Adipocyte (in vitro differentiated cells): ENCODE results near the gene ATP6V1G2.
"Not testable (repeated sequence)": the region's sequence is repeated elsewhere in the genome, so short reads cannot be mapped to it uniquely, and the experiment has no call there.

Experiments used
- DNase-seq: peaks from one replicate; pipeline ENCODE4 v3.0.0-alpha.2; 2015; ENCODE audit warnings: low read depth
- H3K27me3 ChIP-seq: replicated peaks from 2 replicates; pipeline ENCODE4 v1.7.0; 2013; ENCODE audit warnings: mild to moderate bottlenecking, low read length, moderate library complexity; ENCODE audit not compliant: control insufficient read depth, insufficient read depth
- H3K36me3 ChIP-seq: 2 replicates; pipeline ENCODE4 v1.7.0; 2013; ENCODE audit warnings: low read length, mild to moderate bottlenecking, moderate library complexity; ENCODE audit not compliant: control insufficient read depth, insufficient read depth, severe bottlenecking
- H3K4me1 ChIP-seq: 2 replicates; pipeline ENCODE4 v1.7.0; 2013; ENCODE audit warnings: mild to moderate bottlenecking, low read length, moderate library complexity; ENCODE audit not compliant: control insufficient read depth, insufficient read depth
- H3K4me3 ChIP-seq: 2 replicates; pipeline ENCODE4 v1.7.0; 2013; ENCODE audit warnings: mild to moderate bottlenecking, low read length, moderate library complexity
- H3K9ac ChIP-seq: 2 replicates; pipeline ENCODE4 v1.7.0; 2013; ENCODE audit warnings: mild to moderate bottlenecking, low read length, moderate library complexity
- H3K9me3 ChIP-seq: 2 replicates; pipeline ENCODE4 v1.7.0; 2013; ENCODE audit warnings: mild to moderate bottlenecking, low read length, moderate library complexity; ENCODE audit not compliant: control insufficient read depth

ATP6V1G2 gene

DNA sequence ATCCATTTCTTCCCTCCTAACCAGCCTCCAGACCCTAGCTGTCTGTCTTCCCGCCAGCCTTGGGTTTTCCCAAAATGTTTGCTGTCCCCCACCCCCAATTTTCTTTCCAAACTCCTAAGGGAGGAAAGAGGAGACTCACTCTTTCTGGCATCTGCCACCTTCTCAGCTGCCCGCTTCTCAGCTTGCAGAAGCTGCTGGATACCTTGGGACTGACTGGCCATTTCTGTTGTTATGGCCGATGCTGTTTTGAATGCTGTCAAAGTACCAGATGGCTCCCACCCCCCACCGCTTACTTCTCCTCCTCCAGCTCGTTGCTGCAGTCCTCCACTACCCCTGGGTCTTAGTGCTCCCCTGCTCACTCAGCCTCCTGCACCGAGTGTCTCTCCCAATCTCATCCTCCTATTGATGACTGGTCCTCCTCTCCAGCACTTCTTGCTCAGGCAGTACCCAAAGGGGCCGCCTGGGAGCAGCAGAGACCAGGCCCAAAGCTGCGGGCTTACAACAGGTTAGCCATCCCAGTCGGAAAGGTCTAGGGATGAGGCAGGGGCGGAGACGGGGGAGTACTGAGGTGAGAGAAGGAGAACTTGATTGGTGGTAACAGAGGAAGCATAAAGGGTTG, at the start of gene ATP6V1G2:
Gene ATP6V1G2 (minus strand): TSS at position 270 of the 619 bp plus-strand sequence. CDS start 49 bp downstream, at position 221.
- Histone ChIP-seq H3K9ac (peak within 1 kb of the TSS; percentile 91), H3K4me1 (peaks cover 13% of the 10 kb centered on the region), H3K36me3 (peaks cover 23% of the 10 kb centered on the region), H3K4me3 (peak within 1 kb of the TSS; percentile 84), H3K9me3 (no peaks in the 10 kb centered on the region), H3K27me3 (no peaks in the 10 kb centered on the region)
- peak; percentile 96 for DNase-seq

DNA sequence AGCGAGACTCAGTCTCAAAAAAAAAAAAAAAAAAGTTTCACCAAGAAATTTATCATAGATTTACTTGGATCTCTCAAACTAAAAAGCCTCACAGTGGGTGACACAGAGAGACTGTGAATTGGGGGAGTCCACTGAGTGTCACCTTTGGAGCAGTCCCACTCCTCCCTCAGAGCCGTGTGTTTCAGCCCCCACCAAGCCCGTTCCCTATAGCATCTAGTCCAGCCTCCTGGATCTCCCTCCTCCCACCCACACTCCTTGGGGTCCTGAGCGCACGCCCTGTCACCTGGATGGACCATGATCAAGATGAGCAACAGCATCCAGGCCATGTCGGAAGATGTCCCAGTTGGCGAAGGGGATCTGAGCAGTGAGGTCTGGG, 46.0 kb upstream of the ATP6V1G2 start:
- H3K36me3 ChIP-seq = no peaks in the 10 kb centered on the region
- H3K4me3 ChIP-seq = no peak overlapping the region
- H3K4me1 ChIP-seq = no peaks in the 10 kb centered on the region
- no peaks in the 10 kb centered on the region for H3K27me3 ChIP-seq
- no peak overlapping the region for H3K9ac ChIP-seq
- H3K9me3 ChIP-seq = no peaks in the 10 kb centered on the region
- no peak for DNase-seq

DNA sequence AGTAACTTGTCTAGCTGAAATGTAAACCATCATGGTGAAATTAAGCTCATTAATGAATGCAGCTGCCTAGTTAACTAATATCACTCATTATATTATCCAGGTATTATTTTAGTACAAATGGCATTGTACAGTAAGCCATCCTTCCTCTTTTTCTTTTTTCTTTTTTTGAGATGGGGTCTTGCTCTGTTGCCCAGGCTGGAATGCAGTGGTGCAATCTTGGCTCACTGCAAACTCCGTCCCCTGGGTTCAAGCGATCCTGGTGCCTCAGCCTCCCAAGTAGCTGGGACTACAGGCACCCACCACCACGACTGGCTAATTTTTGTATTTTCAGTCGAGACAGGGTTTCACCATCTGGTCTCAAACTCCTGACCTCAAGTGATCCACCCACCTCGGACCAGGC, 44.3 kb upstream of the ATP6V1G2 start:
- not testable (repeated sequence) for H3K9me3 ChIP-seq, H3K9ac ChIP-seq, H3K4me1 ChIP-seq, H3K4me3 ChIP-seq, DNase-seq, H3K36me3 ChIP-seq, H3K27me3 ChIP-seq

DNA sequence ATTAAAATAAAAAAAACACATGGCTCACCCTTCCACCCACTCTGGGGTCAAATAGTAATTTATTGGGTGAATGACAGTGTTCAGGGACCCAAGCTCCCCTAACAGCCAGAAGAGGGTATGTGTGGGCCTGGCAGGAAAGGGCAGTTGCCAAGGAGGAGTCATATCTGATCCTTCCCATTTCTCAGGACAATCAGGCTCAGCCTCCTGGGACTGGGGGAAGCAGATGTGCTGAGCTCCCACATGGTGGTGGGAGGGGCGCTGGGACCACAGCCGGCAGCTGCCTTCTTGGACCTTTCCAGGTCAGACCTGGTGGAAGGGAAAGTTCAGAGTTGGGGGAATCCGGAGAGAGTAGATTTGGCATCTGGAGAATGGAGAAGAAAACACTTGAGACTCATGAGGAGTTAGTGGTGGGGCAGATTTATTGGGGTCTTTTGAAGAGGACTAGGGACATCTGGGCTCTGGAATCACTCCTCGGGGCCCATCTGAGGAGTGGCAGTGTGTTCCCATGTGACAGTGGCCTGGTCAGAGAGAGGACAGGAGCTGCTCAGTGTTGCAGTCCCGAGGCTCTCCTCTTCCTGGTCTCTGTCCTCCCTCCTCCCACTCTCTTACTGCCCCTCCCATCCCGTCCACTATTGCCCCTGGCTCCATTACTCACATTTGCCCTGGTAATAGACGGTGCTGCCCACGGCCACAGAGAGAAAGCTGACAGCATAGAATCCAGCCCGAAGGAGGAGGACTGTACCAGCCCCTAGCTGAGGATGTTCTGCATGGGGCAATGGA, 42.7 kb upstream of the ATP6V1G2 start:
- no peak for DNase-seq
- H3K4me1 ChIP-seq = no peaks in the 10 kb centered on the region
- no peaks in the 10 kb centered on the region for H3K9me3 ChIP-seq
- no peaks in the 10 kb centered on the region for H3K36me3 ChIP-seq
- no peaks in the 10 kb centered on the region for H3K27me3 ChIP-seq
- H3K4me3 ChIP-seq = no peak overlapping the region
- no peak overlapping the region for H3K9ac ChIP-seq

DNA sequence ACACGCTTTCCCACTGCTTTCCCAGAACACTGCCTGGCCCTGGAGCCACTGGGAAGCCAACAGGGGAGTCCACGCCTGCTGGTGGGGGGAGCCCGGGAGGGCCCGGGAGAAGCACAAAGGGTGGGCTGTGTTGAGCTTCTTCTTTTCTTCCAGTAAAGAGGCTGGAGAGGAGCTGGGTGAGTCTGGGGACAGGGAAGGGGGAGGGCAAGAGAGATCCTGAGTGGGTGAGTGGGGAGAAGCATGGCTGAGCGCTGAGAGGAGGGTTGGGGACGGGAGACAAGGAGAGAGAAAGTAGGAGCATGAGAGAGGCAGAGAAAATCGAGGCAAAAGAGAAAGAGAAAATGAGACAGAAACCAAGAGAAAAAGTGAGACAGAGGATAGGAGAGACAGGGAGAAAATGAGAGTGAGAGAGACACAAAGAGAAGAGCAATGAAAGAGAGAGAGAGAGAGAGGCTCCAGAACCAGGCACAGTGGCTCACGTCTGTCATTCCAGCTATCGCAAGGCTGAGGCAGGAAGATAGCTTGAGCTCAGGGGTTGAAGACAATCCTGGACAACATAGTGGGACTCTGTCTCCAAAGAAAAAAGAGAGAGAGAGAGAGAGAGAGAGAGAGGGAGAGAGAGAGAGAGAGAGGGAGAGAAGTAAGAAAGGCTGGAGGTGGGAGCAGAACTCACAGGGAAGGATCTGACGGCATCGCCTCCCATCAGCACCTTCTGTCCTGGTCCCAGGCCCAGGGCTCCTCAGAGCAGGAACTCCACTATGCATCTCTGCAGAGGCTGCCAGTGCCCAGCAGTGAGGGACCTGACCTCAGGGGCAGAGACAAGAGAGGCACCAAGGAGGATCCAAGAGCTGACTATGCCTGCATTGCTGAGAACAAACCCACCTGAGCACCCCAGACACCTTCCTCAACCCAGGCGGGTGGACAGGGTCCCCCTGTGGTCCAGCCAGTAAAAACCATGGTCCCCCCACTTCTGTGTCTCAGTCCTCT, 41.7 kb upstream of the ATP6V1G2 start:
- H3K9ac ChIP-seq = no peak overlapping the region
- no peaks in the 10 kb centered on the region for H3K27me3 ChIP-seq
- H3K4me1 ChIP-seq = no peaks in the 10 kb centered on the region
- no peak overlapping the region for H3K4me3 ChIP-seq
- no peaks in the 10 kb centered on the region for H3K36me3 ChIP-seq
- no peak for DNase-seq
- no peaks in the 10 kb centered on the region for H3K9me3 ChIP-seq

DNA sequence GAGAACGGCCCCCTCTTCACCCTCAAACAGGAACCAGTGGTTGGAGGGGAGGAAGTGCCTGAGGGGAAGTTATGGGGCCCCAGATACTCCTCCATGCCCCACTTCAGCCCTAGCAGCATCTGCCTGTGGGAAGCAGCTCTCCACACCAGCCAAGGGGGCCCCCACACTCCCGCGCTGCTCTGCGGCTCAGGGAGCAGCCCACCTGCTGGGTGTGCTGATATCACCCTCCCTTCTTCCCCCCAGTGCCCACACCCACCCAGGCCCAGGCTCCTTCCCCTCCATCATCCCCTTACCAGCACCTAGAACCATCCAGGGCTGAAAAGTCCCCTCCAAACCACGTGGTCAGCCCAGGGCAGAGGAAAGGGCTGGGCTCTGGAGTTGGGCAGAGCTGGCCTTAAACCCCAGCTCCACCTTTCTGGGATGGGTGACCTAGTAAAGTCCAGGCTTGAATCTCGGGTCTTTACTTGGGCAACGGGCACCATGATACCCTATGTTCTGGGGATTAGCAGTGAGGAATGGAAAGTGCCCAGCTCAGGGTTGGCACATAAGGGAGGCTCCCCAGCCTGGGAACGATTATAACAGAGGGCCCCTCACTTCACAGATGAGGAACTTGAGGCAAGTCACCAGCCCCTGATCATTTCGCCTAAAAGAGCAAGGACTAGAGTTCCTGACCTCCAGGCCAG, 40.3 kb upstream of the ATP6V1G2 start:
- H3K9me3 ChIP-seq = no peaks in the 10 kb centered on the region
- no peak overlapping the region for H3K4me3 ChIP-seq
- no peak overlapping the region for H3K9ac ChIP-seq
- H3K4me1 ChIP-seq = peaks cover 2% of the 10 kb centered on the region
- no peaks in the 10 kb centered on the region for H3K36me3 ChIP-seq
- no peaks in the 10 kb centered on the region for H3K27me3 ChIP-seq
- no peak for DNase-seq

DNA sequence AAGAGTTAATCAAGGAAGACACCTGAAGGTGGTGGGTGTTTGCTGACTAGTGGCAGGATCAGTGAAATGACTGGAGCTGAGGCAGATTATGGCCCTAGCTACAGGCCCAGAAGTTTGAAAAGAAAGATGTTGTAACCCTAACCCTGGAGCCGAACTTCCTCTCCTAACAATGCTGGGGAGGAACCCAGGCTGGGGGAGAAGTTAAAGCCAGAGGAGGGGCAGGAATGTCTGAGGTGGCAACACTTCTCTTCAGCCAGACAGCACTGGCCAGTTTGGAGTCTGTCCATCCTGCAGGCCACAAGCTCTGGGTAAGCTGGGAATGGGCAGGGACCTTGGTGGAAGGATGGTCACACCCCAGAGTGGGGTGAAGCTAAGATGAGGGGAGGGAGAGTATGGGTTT, 39.6 kb upstream of the ATP6V1G2 start, which contains the start of gene LST1:
Gene LST1 (plus strand): TSS at position 270 of the 400 bp plus-strand sequence. CDS start 1,023 bp downstream, outside the sequence.
- Histone ChIP-seq H3K9me3 (no peaks in the 10 kb centered on the region), H3K27me3 (no peaks in the 10 kb centered on the region), H3K36me3 (no peaks in the 10 kb centered on the region), H3K4me1 (peaks cover 6% of the 10 kb centered on the region), H3K9ac (no peak within 1 kb of the TSS), H3K4me3 (no peak within 1 kb of the TSS)
- no peak for DNase-seq

DNA sequence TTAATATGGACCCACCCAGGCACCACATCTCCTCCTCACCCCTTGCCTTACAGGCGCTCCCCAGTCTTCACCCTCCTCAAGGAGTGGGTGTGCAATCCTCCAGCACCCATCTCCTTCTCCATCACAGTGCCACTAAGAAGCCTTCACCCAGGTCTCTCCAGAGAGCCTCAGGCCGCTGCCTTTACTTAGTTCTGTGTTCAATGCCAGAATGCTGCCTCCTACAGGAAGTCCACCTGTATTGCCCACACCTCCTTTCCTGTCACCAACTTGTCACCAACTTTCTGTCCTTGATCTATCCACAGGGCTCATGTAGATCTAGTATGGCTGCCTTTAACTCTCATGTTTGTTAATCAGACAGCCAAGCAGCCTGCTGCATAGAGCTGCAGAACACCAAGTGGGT, 39.1 kb upstream of the ATP6V1G2 start:
- H3K36me3 ChIP-seq = no peaks in the 10 kb centered on the region
- H3K9ac ChIP-seq = no peak overlapping the region
- no peak for DNase-seq
- no peak overlapping the region for H3K4me3 ChIP-seq
- peaks cover 8% of the 10 kb centered on the region for H3K4me1 ChIP-seq
- no peaks in the 10 kb centered on the region for H3K9me3 ChIP-seq
- H3K27me3 ChIP-seq = no peaks in the 10 kb centered on the region

DNA sequence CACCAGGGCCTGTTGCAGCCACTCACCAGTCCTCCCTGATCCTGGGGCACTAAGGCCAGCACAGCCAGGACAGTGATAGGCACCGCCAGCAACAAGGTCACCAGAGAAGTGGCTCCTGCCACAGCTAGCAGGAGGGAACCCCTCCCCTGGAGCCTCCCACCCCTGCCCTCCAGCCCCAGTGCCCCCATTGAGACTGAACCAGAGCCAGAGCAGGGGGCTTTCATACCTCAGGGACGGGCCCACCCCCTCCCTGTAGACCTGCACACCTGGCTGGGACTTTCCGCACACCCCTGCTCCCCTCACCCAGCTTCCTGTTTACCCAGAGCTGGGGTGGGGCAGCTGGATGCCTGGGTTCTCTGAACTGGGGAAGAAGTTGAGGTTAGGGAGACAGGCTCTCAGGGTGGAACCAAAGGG, 35.8 kb upstream of the ATP6V1G2 start, which contains the start of gene LTB:
Gene LTB (minus strand): TSS at position 195 of the 414 bp plus-strand sequence. CDS start 7 bp downstream, at position 188.
- no peaks in the 10 kb centered on the region for H3K36me3 ChIP-seq
- no peak for DNase-seq
- peaks cover 10% of the 10 kb centered on the region for H3K4me1 ChIP-seq
- H3K9me3 ChIP-seq = no peaks in the 10 kb centered on the region
- peak within 1 kb of the TSS; percentile 96 for H3K4me3 ChIP-seq
- peak within 1 kb of the TSS; percentile 96 for H3K9ac ChIP-seq
- H3K27me3 ChIP-seq = no peaks in the 10 kb centered on the region

DNA sequence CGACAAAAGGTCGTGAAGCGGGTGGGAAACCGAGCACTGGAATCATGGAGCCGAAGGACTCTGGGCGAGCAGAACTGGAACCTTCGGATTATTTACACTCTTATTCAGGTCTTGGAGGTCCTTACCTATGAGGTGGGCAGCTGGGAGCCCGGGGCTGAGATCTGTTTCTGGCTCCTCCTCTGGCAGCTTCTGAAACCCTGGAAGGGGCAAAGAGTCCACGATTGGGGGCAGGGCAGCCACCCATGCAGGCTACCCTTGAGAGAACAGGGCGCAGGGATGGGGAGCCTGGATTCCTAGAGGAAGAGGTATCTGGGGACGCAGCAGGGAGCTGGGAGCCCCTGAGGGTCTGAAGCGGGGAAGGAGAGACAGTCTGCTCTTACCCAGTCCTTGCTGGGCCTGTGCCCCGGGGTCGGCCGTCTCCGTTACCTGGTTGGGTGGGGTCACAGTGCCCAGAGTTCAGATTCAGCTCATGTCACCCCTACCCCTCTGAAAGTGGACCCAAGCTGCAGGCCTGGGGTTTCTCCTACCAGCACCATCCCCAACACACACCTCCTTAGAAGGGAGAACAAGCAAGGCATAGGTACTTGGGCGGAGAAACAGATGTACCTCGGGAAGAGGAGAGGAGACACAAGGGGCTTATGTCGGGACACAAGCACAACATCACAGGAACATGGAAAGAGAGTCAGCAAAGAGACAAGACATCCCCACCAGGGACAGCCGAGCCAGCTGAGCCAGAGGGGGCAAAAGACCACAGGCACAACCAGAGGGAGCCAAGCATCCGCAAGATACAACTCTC, 35.2 kb upstream of the ATP6V1G2 start:
- Histone ChIP-seq H3K9me3 (no peaks in the 10 kb centered on the region), H3K4me3 (peak overlapping the region; percentile 96), H3K9ac (peak overlapping the region; percentile 96), H3K4me1 (peaks cover 10% of the 10 kb centered on the region), H3K36me3 (no peaks in the 10 kb centered on the region), H3K27me3 (no peaks in the 10 kb centered on the region)
- no peak for DNase-seq
